NB4 (cell line): ENCODE measurements around the gene GLRX2.

Experiments
- CTCF ChIP-seq: IDR thresholded peaks from one replicate; pipeline ENCODE4 v1.5.1; 2012; ENCODE audit warnings: low read depth, low read length
- MYC ChIP-seq: IDR thresholded peaks from 2 replicates; pipeline ENCODE4 v1.6.1; 2011; ENCODE audit warnings: low read depth, low read length
- POLR2A ChIP-seq: IDR thresholded peaks from 2 replicates; pipeline ENCODE4 v1.6.1; 2011; ENCODE audit warnings: mild to moderate bottlenecking; ENCODE audit not compliant: insufficient read length; ENCODE audit errors: extremely low read depth

- TF ChIP-seq CTCF (no peak), POLR2A (no peak), MYC (no peak)
These were observed 17.3 kb downstream of the GLRX2 start for GRCh38 chr1:193087893-193088292.
